ENCODE measurements around the gene TIAM2.

- TF ChIP-seq CTCF (IDR thresholded peaks at IDR 0.05) (no peak), POLR2A (IDR thresholded peaks at IDR 0.05) (no peak)
These were observed 9.7 kb downstream of the TIAM2 start for GRCh38 chr6:155004576-155005372.

Data from tibial nerve (tissue), 3 donors.